GM13977 (cell line): ENCODE data around the gene BTBD9.

Experiments
- DNase-seq: peaks from one replicate; pipeline ENCODE4 v3.0.0; 2012; ENCODE audit warnings: low spot score
- in situ Hi-C: fragments of 300-500 bp; cut with MboI; formaldehyde crosslinking; loops from one replicate; pipeline ENCODE4 v1.12.0; 2022; ENCODE audit warnings: low sequenced_read_pairs, low pct_unique_long_range_greater_than_20kb, mixed read lengths, inconsistent platforms; ENCODE audit not compliant: unreplicated experiment
- TF ChIP-seq, protein P1 (sequence below): IDR thresholded peaks from 2 replicates; pipeline ENCODE4 v1.5.1; 2012; ENCODE audit warnings: mild to moderate bottlenecking, control low read depth; ENCODE audit not compliant: insufficient read depth; ENCODE audit errors: extremely low read depth, missing control alignments

Gene BTBD9

DNA sequence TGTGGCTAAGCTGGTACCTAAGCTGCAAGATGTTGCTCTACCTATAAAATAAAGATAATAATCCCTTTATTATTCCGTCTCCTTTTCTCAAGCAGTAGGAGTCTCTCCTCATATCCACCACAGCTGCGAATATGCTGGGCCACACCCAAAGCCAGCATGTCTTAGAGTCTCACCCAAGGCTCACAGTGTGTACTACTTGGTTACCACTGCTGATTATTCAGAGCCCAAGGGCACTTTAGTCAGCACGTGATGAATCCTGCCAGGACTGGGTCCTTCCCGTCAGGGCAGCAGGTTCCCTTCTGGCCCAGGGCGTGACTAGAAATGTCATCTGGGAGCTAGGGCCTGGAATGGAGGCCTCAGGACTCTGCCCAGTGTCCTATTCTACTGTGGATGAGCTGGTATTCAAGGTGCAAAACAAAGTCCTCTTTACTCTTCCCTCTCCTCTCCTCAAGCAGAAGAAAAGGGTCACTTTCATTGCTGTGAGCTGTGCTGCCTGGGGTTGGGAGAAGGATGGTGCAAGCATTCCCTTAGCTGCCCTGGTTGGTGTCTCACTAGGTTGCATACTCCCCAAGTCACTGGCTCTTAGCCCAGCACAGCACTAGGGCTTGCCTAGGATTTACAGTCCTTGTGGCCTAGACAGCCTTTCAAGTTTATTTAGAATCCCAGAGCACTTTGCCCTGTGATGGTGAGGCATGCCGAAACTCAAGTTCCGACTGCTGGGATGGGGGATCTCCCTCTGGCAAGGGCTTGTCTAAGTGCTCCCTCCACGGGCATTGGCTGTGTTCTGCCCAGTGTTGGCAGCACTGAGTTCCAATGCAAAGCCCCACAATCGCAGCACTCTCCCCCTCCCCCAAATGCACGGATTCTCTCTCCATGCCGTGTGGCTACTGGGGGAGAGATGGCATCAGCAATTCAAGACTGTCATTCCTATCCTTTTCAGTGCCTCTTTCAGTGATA is 320.2 kb downstream of the BTBD9 start:
- no peak for DNase-seq
- TF ChIP-seq, protein P1, sequence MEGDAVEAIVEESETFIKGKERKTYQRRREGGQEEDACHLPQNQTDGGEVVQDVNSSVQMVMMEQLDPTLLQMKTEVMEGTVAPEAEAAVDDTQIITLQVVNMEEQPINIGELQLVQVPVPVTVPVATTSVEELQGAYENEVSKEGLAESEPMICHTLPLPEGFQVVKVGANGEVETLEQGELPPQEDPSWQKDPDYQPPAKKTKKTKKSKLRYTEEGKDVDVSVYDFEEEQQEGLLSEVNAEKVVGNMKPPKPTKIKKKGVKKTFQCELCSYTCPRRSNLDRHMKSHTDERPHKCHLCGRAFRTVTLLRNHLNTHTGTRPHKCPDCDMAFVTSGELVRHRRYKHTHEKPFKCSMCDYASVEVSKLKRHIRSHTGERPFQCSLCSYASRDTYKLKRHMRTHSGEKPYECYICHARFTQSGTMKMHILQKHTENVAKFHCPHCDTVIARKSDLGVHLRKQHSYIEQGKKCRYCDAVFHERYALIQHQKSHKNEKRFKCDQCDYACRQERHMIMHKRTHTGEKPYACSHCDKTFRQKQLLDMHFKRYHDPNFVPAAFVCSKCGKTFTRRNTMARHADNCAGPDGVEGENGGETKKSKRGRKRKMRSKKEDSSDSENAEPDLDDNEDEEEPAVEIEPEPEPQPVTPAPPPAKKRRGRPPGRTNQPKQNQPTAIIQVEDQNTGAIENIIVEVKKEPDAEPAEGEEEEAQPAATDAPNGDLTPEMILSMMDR: no peak
- in situ Hi-C loops: no loop called here

DNA sequence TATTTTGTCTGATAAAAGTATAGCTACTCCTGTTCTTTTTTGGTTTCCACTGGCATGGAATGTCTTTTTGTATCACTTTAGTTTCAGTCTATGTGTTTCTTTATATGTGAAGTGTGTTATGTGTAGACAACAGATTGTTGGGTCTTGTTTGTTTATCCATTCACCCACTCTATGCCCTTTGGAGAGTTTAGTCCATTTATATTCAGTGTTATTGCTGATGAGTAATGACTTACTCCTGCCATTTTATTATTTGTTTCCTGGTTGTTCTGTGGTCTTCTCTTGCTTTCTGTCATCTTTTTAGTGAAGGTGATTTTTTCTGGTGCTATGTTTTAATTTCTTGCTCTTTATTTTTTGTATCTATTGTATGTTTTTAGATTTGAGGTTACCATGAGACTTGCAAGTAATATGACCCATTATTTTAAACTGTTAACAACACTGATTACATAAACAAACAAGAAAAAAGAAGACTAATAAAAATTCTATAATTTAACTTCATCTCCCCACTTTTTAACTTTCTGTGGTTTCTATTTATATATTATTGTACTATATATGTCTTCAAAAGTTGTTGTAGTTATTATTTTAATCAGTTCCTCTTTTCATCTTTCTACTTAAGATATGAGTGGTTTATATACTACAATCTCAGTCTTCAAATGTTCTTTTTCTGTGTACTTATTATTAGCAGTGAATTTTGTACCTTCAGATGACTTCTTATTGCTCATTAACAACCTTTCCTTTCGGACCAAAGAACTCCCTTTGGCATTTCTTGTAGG is 323.4 kb downstream of the BTBD9 start:
- TF ChIP-seq, protein P1: no peak
- in situ Hi-C loops: no loop called here
- no peak for DNase-seq

DNA sequence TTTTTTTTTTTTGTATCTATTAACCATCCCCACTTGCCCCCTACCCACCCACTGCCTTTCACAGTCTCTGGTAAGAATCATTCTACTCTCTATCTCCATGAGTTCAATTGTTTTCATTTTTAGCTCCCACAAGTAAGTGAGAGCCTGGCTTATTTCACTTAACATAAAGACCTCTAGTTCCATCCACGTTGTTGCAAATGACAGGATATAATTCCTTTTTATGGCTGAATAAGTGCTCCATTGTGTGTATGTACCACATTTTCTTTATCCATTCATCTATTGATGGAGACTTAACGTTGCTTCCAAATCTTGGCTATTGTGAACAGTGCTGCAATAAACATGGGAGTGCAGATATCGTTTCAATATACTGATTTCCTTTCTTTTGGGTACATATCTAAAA is 328.5 kb downstream of the BTBD9 start:
- in situ Hi-C loops: no loop called here
- TF ChIP-seq, protein P1: no peak
- DNase-seq: no peak

DNA sequence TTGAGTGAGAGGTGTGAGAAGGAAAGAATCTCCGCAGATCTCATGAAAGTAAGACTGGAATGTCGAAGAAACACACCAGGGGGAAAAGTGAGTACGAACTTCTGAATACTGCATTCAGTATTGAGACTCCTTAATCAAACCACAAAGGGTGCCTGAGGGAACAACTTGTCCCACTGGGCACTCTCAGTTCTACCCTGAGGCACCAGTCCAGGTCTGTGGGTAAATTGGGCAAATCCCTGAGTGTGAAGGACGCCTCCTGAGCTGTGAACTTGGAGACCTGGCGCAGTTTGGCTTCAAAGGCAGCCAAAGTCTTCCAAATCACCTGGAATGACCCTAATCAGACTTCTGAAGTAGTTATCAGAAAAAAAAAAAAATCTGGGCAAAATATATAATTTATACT is 329.7 kb downstream of the BTBD9 start:
- no peak for DNase-seq
- in situ Hi-C loops: no loop called here
- TF ChIP-seq, protein P1: no peak

DNA sequence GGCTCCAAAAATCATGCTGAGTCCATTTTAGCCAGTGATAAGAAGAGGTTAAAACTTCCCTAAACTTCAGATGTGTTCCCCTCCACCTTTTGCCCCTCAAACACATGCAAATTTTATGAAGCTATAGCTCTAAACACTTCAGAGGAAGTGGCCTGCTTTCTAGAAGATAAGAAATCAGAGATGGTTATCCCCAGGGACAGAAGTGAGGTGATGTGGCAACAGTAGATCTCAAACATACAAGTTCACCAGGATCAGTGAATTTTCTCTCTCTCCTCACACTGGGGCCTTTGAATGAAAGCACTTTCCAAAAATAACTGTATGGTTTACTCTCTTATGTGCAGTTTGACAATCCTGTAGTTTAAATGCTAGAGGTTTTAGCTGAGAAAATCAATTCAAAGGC is 332.0 kb downstream of the BTBD9 start:
- TF ChIP-seq, protein P1: no peak
- in situ Hi-C loops: no loop called here
- no peak for DNase-seq

DNA sequence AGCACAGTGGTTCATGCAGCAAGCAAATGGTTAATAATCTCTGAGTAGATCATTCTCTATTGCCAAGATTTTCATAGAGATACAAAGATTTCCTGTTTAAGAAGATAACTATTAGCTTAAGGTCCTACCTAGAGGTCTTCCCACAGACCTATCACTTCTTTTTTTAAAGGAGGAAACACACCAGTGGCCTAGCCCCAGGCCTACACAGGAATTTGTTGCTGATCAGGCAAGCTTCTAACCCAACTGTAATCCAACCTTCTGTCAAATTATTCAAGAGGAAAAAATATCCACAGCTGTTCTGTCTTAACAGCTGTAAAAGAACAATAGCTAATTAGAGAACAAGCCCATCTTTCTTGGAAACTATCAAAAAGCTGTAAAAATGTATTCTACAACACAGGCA is 332.8 kb downstream of the BTBD9 start:
- in situ Hi-C loops: no loop called here
- TF ChIP-seq, protein P1: no peak
- DNase-seq: no peak
